Thyroid gland (tissue), 4 donors: Measurements from ENCODE around the gene EFNB3. TPM values are rescaled to one million over a fixed set of nuclear protein-coding genes. Genes with fewer than 3 reads are reported as not detected.

Experiments used
- DNase-seq, 2 donors: peaks; one replicate each; pipeline ENCODE4 v3.0.0-alpha.2; 2019
- H3K27ac ChIP-seq, 3 donors: fragments of 200-600 bp; sonication (generic); 1 replicate in 2 of 3; 2 replicates in 1 of 3; pipeline ENCODE4 v1.5.1; 2016 to 2019; ENCODE audit warnings: mild to moderate bottlenecking in 1 of 3, moderate library complexity in 1 of 3
- H3K27me3 ChIP-seq: fragments of 200-600 bp; sonication (generic); one replicate; pipeline ENCODE4 v1.5.1; 2019
- H3K36me3 ChIP-seq, 2 donors: fragments of 200-600 bp; sonication (generic); one replicate each; pipeline ENCODE4 v1.5.1; 2016 to 2019
- H3K4me1 ChIP-seq, 2 donors: fragments of 200-600 bp; sonication (generic); one replicate each; pipeline ENCODE4 v1.5.1; 2017 to 2019
- H3K4me3 ChIP-seq, 3 donors: fragments of 200-600 bp; sonication (generic); replicated peaks in 1 of 3; 1 replicate in 2 of 3; 2 replicates in 1 of 3; pipeline ENCODE4 v1.5.1; 2016; ENCODE audit warnings: mild to moderate bottlenecking in 1 of 3
- H3K9me3 ChIP-seq: fragments of 200-600 bp; sonication (generic); one replicate; pipeline ENCODE4 v1.5.1; 2017
- CTCF ChIP-seq, 6 experiments: fragments of 200-600 bp in 3 of 6; fragments of 450-650 bp in 3 of 6; sonication (generic) in 3 of 6; IDR thresholded peaks; one replicate each; pipeline ENCODE4 v1.5.1; 2016 to 2019; ENCODE audit warnings: antibody characterized with exemption in 6 of 6, mild to moderate bottlenecking in 2 of 6, inconsistent platforms in 1 of 6, moderate library complexity in 1 of 6
- POLR2A ChIP-seq, 2 donors: fragments of 450-650 bp; IDR thresholded peaks; one replicate each; pipeline ENCODE4 v1.6.1; 2017; ENCODE audit warnings: antibody characterized with exemption in 2 of 2, mild to moderate bottlenecking in 2 of 2, moderate library complexity in 1 of 2
- WGBS, 2 donors: methylation state at CpG; one replicate each; pipeline ENCODE4 v1.1.5; 2017; 5-methylcytosine and 5-hydroxymethylcytosine counted together
- intact Hi-C: fragments of 100-400 bp; cut with DNase I; formaldehyde crosslinking; loops from one replicate; pipeline ENCODE4 v1.15.1; 2023
- total RNA-seq, 4 donors: library from RNA; depleted of rRNA; stranded (reverse); fragments of >200 nt; gene quantifications; one replicate each; pipeline ENCODE4 v1.2.3, GENCODE V29; 2016

The EFNB3 gene
- total RNA-seq, 4 donors from 2014 or later = 0.27 to 0.38 (median 0.33) TPM; not detected in 1

- Histone ChIP-seq H3K27me3 (peaks cover 8% of the 10 kb centered on the region), H3K27ac (no peak overlapping the region), H3K4me1 (peaks cover 9 to 12% of the 10 kb centered on the region in 2 donors), H3K4me3 (no peak overlapping the region), H3K9me3 (no peaks in the 10 kb centered on the region), H3K36me3 (no peaks in the 10 kb centered on the region)
- TF ChIP-seq CTCF (IDR thresholded peaks at IDR 0.05) = no peak
- TF ChIP-seq POLR2A (IDR thresholded peaks at IDR 0.05) = no peak
- no peak for DNase-seq
- intact Hi-C loops = no loop called here
- 85 to 97% methylated on average over 10 to 11 of the region's 11 CpGs for WGBS, 2 donors
Measured at GRCh38 chr17:7709031-7709430, 4.0 kb downstream of the EFNB3 start.

GRCh38 chr17:7710301-7710700 is 5.3 kb downstream of the EFNB3 start:
- H3K27me3 ChIP-seq = peaks cover 4% of the 10 kb centered on the region
- DNase-seq = no peak
- no peak overlapping the region for H3K4me3 ChIP-seq
- H3K36me3 ChIP-seq = no peaks in the 10 kb centered on the region
- no peaks in the 10 kb centered on the region for H3K9me3 ChIP-seq
- 68 to 69% methylated on average over 7 of the region's 7 CpGs for WGBS, 2 donors
- H3K4me1 ChIP-seq = peaks cover 1 to 2% of the 10 kb centered on the region in 2 donors
- TF ChIP-seq CTCF (IDR thresholded peaks at IDR 0.05) (no peak), POLR2A (IDR thresholded peaks at IDR 0.05) (no peak)
- intact Hi-C loops = no loop called here
- H3K27ac ChIP-seq = no peak overlapping the region

GRCh38 chr17:7711051-7711755 is 6.2 kb downstream of the EFNB3 start:
- Histone ChIP-seq H3K36me3 (no peaks in the 10 kb centered on the region), H3K27me3 (no peaks in the 10 kb centered on the region), H3K9me3 (no peaks in the 10 kb centered on the region), H3K4me1 (peaks cover under 1 to 2% of the 10 kb centered on the region in 2 donors), H3K27ac (no peak overlapping the region), H3K4me3 (no peak overlapping the region)
- no peak for DNase-seq
- WGBS, 2 donors = 78 to 87% methylated on average over 7 of the region's 7 CpGs
- intact Hi-C loops = no loop called here
- TF ChIP-seq POLR2A (IDR thresholded peaks at IDR 0.05) = no peak
- no peak for TF ChIP-seq CTCF (IDR thresholded peaks at IDR 0.05)

- Histone ChIP-seq H3K4me3 (no peak overlapping the region), H3K27ac (no peak overlapping the region), H3K4me1 (peaks cover 8 to 9% of the 10 kb centered on the region in 2 donors), H3K36me3 (no peaks in the 10 kb centered on the region), H3K27me3 (no peaks in the 10 kb centered on the region), H3K9me3 (no peaks in the 10 kb centered on the region)
- no peak for DNase-seq
- intact Hi-C loops = no loop called here
- WGBS, 2 donors = 5 to 6% methylated on average over 18 to 19 of the region's 19 CpGs
- TF ChIP-seq CTCF (IDR thresholded peaks at IDR 0.05) (no peak), POLR2A (IDR thresholded peaks at IDR 0.05) (no peak)
Measured at GRCh38 chr17:7712111-7712771, 7.2 kb downstream of the EFNB3 start.

GRCh38 chr17:7713782-7714181 is 8.8 kb downstream of the EFNB3 start:
- TF ChIP-seq CTCF (IDR thresholded peaks at IDR 0.05) = no peak
- TF ChIP-seq POLR2A (IDR thresholded peaks at IDR 0.05) = no peak
- H3K27ac ChIP-seq = no peak overlapping the region
- H3K27me3 ChIP-seq = no peaks in the 10 kb centered on the region
- WGBS, 2 donors = 30 to 37% methylated on average over 9 of the region's 9 CpGs
- no peaks in the 10 kb centered on the region for H3K36me3 ChIP-seq
- intact Hi-C loops = no loop called here
- H3K4me3 ChIP-seq = no peak overlapping the region
- DNase-seq = no peak
- peaks cover 16% of the 10 kb centered on the region in 2 donors for H3K4me1 ChIP-seq
- H3K9me3 ChIP-seq = no peaks in the 10 kb centered on the region
